SU-DHL-6 (cell line): Measurements from ENCODE around the gene DNAI2.

Experiments used
- H2AFZ ChIP-seq: fragments of 200-600 bp; sonication (generic); 2 replicates; pipeline ENCODE4 v1.6.1; 2014; ENCODE audit warnings: low read depth, mild to moderate bottlenecking, moderate library complexity, mixed read lengths, antibody characterized with exemption, low read length; ENCODE audit not compliant: severe bottlenecking
- H3F3A ChIP-seq: fragments of 200-600 bp; shearing (Covaris generic); 2 replicates; pipeline ENCODE4 v1.6.0; 2016; ENCODE audit warnings: antibody characterized with exemption, mild to moderate bottlenecking; ENCODE audit not compliant: insufficient read depth
- H3K27ac ChIP-seq: fragments of 200-600 bp; sonication (generic); 2 replicates; pipeline ENCODE4 v1.5.1; 2016; ENCODE audit warnings: low read depth, mild to moderate bottlenecking, low read length, moderate library complexity, mixed read lengths
- H3K27me3 ChIP-seq: fragments of 200-600 bp; sonication (generic), shearing (Covaris generic); 2 replicates; pipeline ENCODE4 v1.6.0; 2014; ENCODE audit warnings: mild to moderate bottlenecking, low read length
- H3K36me3 ChIP-seq: fragments of 200-600 bp; sonication (generic); 2 replicates; pipeline ENCODE4 v1.6.1; 2014; ENCODE audit warnings: mild to moderate bottlenecking, low read length, mixed read lengths
- H3K4me2 ChIP-seq: fragments of 300-600, 200-600 bp; shearing (Covaris generic), sonication (generic); 2 replicates; pipeline ENCODE4 v1.6.0; 2014; ENCODE audit warnings: low read length, low read depth, mild to moderate bottlenecking; ENCODE audit not compliant: poor library complexity, severe bottlenecking
- H3K4me3 ChIP-seq: fragments of 200-600 bp; sonication (generic); 2 replicates; pipeline ENCODE4 v1.5.1; 2014; ENCODE audit warnings: antibody characterized with exemption, low read length, mild to moderate bottlenecking, mixed read lengths; ENCODE audit not compliant: insufficient read depth, poor library complexity, severe bottlenecking
- H3K79me2 ChIP-seq: fragments of 200-600 bp; sonication (generic); 2 replicates; pipeline ENCODE4 v1.6.1; 2014; ENCODE audit warnings: mild to moderate bottlenecking, low read length, moderate library complexity; ENCODE audit not compliant: insufficient read depth
- H3K9ac ChIP-seq: fragments of 200-600 bp; sonication (generic); 2 replicates; pipeline ENCODE4 v1.7.0; 2014; ENCODE audit warnings: mild to moderate bottlenecking, low read length
- H3K9me2 ChIP-seq: fragments of 200-600 bp; sonication (generic); replicated peaks from 2 replicates; pipeline ENCODE4 v1.6.1; 2014; ENCODE audit warnings: low read length; ENCODE audit not compliant: insufficient read depth
- H3K9me3 ChIP-seq: fragments of 200-600 bp; sonication (generic); 2 replicates; pipeline ENCODE4 v1.6.1; 2014; ENCODE audit warnings: low read length, mixed read lengths; ENCODE audit not compliant: insufficient read depth
- H4K20me1 ChIP-seq: fragments of 200-600 bp; sonication (generic); 2 replicates; pipeline ENCODE4 v1.6.1; 2014; ENCODE audit warnings: low read depth, mild to moderate bottlenecking, antibody characterized with exemption, low read length, moderate library complexity, mixed read lengths
- CTCF ChIP-seq: fragments of 200-600 bp; sonication (generic); IDR thresholded peaks from one replicate; pipeline ENCODE4 v1.5.1; 2017; ENCODE audit warnings: antibody characterized with exemption, mild to moderate bottlenecking, low read length, moderate library complexity; ENCODE audit not compliant: insufficient read depth, poor library complexity, severe bottlenecking
- EZH2phosphoT487 ChIP-seq: fragments of 200-600 bp; sonication (generic), shearing (Covaris generic); conservative IDR thresholded peaks from 2 replicates; pipeline ENCODE4 v1.6.1; 2018; ENCODE audit warnings: mild to moderate bottlenecking, antibody characterized with exemption, low read length, moderate library complexity, mixed read lengths

The DNAI2 gene

DNA sequence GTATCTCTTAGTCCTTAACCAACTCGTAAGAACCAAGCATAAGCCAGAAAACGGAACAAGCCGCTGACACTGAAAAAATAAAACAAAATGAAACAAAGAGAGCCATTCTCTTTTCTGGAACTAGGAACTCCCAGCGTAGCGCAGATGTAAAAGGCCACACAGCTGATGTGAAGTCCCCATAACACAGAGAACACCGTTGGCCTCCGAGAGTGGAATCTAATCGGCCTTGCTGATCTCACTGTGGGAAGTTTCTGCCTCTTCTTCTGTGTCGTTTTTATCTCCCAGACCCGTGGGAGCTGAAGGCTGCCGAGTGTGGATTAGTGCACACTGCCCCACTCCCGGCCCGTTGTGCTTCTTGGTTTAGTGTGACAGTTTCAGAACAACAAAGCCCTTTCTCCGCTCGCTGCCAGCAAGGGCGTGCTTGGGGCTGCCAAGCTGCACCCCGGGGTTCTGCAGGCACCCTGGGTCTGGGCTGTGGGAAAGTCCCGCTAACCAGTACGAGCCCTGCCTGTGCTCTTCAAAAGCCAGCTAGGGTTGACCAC is 38.9 kb upstream of the DNAI2 start:
- TF ChIP-seq EZH2phosphoT487 (no peak), CTCF (no peak)
- Histone ChIP-seq H3K9ac (no peak overlapping the region), H3K9me2 (no peaks in the 10 kb centered on the region), H4K20me1 (no peaks in the 10 kb centered on the region), H3K36me3 (no peaks in the 10 kb centered on the region), H2AFZ (no peak overlapping the region), H3K27ac (no peak overlapping the region), H3K79me2 (no peaks in the 10 kb centered on the region), H3F3A (no peaks in the 10 kb centered on the region), H3K4me2 (no peak overlapping the region), H3K27me3 (no peaks in the 10 kb centered on the region), H3K4me3 (no peak overlapping the region), H3K9me3 (no peaks in the 10 kb centered on the region)

DNA sequence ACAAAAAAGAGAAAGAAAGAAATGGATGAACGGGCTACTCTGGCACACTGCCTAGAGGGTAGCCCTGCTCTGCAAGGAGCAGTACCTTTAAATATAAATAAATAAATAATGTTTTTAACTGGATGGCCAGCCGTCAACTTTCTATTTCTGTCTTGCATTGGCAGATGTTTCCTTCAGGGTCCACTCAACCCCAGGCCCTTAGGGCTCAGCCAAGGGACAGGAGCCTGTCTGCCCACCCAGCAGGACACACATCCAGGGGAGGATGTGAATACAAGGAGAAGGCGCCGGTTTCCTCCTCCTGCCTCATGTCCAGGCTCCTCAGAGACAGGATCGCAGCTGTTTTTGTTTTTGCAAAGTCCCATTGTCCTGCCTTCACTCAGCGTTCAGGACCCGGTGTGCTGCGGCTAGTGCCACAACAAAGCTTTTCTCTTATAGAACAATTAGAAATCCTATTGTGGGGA is 38.1 kb upstream of the DNAI2 start:
- Histone ChIP-seq H3K27me3 (no peaks in the 10 kb centered on the region), H3K9ac (no peak overlapping the region), H2AFZ (no peak overlapping the region), H3F3A (no peaks in the 10 kb centered on the region), H3K9me3 (no peaks in the 10 kb centered on the region), H3K4me2 (no peak overlapping the region), H4K20me1 (no peaks in the 10 kb centered on the region), H3K9me2 (no peaks in the 10 kb centered on the region), H3K4me3 (no peak overlapping the region), H3K27ac (no peak overlapping the region), H3K36me3 (no peaks in the 10 kb centered on the region), H3K79me2 (no peaks in the 10 kb centered on the region)
- TF ChIP-seq CTCF (no peak), EZH2phosphoT487 (no peak)

- no peaks in the 10 kb centered on the region for H4K20me1 ChIP-seq
- H3K36me3 ChIP-seq: no peaks in the 10 kb centered on the region
- H3K9me3 ChIP-seq: no peaks in the 10 kb centered on the region
- no peak overlapping the region for H3K4me3 ChIP-seq
- H3K27me3 ChIP-seq: no peaks in the 10 kb centered on the region
- H3K9ac ChIP-seq: no peak overlapping the region
- H3K27ac ChIP-seq: no peak overlapping the region
- TF ChIP-seq EZH2phosphoT487 (no peak), CTCF (no peak)
- no peaks in the 10 kb centered on the region for H3F3A ChIP-seq
- no peak overlapping the region for H3K4me2 ChIP-seq
- no peaks in the 10 kb centered on the region for H3K79me2 ChIP-seq
- H2AFZ ChIP-seq: no peak overlapping the region
- no peaks in the 10 kb centered on the region for H3K9me2 ChIP-seq
Observed at GRCh38 chr17:74237321-74237720, 36.7 kb upstream of the DNAI2 start.

- Histone ChIP-seq H3K79me2 (no peaks in the 10 kb centered on the region), H3K9me2 (no peaks in the 10 kb centered on the region), H3K4me3 (no peak overlapping the region), H3K36me3 (no peaks in the 10 kb centered on the region), H2AFZ (no peak overlapping the region), H3K9me3 (no peaks in the 10 kb centered on the region), H3K27ac (no peak overlapping the region), H3K27me3 (no peaks in the 10 kb centered on the region), H3F3A (no peaks in the 10 kb centered on the region), H3K4me2 (no peak overlapping the region), H3K9ac (no peak overlapping the region), H4K20me1 (no peaks in the 10 kb centered on the region)
- TF ChIP-seq CTCF: no peak
- TF ChIP-seq EZH2phosphoT487: no peak
Observed at GRCh38 chr17:74239172-74239571, 34.9 kb upstream of the DNAI2 start.
